KOPT-K1 (cell line): ENCODE measurements around the gene REG3A.

Source experiments
- H3K27ac ChIP-seq: fragments of 200-600 bp; sonication (generic); 2 replicates; pipeline ENCODE4 v1.5.1; 2016; ENCODE audit warnings: antibody characterized with exemption, mild to moderate bottlenecking, low read depth, low read length; ENCODE audit not compliant: poor library complexity, severe bottlenecking
- H3K36me3 ChIP-seq: fragments of 200-600 bp; sonication (generic); 2 replicates; pipeline ENCODE4 v1.5.1; 2017; ENCODE audit warnings: antibody characterized with exemption, mild to moderate bottlenecking, low read length, moderate library complexity; ENCODE audit not compliant: insufficient read depth
- H3K9me3 ChIP-seq: fragments of 200-600 bp; sonication (generic); 2 replicates; pipeline ENCODE4 v1.5.1; 2017; ENCODE audit warnings: antibody characterized with exemption, low read length, mild to moderate bottlenecking; ENCODE audit not compliant: insufficient read depth, poor library complexity, severe bottlenecking

The REG3A gene

DNA sequence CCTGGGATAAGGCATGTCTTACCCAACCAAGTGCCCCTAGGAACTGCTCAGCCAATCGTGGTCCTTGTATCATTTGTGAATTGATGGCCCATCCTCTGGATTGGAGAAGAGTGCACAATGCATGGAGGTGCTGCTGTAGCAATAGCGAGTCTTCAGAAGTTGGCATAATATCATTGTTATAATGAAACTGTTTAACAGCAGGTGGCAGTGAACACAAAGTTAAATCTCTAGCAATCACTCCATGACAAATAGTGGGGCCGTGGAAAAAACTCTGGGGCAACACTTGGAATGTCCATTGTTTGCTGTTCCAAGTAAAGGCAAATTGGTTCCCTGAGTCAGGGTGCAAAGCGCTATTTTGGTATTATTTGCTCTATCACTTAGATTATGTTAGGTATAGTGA is 27.9 kb downstream of the REG3A start:
- Histone ChIP-seq H3K27ac (no peak overlapping the region), H3K36me3 (no peaks in the 10 kb centered on the region), H3K9me3 (no peaks in the 10 kb centered on the region)

DNA sequence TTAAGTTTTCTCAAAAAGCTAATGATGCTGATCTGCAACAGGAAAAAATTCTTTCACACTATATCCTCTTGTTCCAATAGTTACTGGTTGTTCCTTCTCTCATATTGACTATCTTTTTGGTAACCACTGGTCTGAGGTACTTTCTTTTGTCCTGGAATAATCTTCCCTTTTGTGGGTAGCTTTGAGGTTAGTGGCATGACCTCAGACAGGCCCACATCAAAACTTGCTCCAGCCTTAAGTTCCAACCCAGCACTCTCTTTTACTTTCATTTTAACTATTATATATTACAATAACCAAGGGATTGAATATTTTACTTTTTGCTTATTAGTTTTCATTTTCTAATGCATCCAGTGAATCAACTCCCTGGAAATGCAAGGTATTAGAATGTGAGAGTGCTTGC is 29.7 kb downstream of the REG3A start:
- no peak overlapping the region for H3K27ac ChIP-seq
- H3K9me3 ChIP-seq: no peaks in the 10 kb centered on the region
- H3K36me3 ChIP-seq: no peaks in the 10 kb centered on the region

DNA sequence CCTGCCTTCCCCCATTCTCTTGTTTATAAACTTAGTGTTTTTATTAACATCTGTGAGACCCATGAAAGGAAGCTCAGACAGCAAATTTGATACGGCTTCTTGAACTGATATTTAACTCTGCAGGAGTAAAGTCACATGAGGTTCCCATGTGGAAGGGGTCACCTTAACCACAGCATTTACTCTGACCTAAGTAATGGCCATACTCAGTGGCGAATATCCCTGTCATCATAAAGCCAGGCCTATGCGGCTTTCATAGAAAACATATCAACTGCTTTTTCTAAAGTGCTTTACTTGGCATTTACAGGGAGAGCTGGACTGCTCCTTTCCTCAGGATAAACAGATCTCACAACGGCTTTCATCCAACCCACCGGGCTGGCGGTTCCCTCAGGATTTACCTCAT is 30.3 kb downstream of the REG3A start:
- Histone ChIP-seq H3K36me3 (no peaks in the 10 kb centered on the region), H3K9me3 (no peaks in the 10 kb centered on the region), H3K27ac (no peak overlapping the region)

DNA sequence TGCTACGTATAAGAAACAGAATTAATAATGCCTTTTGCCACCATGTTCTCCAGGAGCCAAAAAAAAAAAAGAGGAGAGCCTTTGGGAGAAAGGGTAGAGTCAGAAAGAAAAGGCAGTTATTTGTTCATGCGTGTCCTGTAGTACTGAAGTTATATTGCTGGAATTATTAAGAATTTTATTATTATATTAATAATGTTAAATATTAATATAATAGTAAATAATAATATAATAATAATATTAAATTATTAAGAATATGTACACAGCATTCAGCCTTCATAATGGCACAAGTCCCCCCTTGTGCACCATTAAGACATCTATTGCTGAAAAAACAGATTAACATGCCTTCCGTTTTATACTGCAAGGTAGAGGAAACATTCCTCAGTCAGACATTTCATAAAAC is 31.1 kb downstream of the REG3A start:
- Histone ChIP-seq H3K36me3 (no peaks in the 10 kb centered on the region), H3K27ac (no peak overlapping the region), H3K9me3 (no peaks in the 10 kb centered on the region)

DNA sequence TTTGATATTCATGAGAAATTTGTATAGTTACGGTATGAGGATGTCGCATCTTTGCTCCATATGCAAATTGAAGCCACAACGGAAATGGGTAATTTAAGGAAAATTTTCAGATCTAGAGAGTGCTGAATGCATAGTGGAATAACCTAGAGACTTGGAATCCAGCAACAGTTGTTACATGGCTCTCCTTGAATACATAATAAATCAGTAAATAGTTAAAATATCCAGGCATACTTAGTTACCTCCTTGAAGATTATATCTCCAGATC is 33.9 kb downstream of the REG3A start:
- H3K27ac ChIP-seq: no peak overlapping the region
- no peaks in the 10 kb centered on the region for H3K9me3 ChIP-seq
- H3K36me3 ChIP-seq: no peaks in the 10 kb centered on the region

DNA sequence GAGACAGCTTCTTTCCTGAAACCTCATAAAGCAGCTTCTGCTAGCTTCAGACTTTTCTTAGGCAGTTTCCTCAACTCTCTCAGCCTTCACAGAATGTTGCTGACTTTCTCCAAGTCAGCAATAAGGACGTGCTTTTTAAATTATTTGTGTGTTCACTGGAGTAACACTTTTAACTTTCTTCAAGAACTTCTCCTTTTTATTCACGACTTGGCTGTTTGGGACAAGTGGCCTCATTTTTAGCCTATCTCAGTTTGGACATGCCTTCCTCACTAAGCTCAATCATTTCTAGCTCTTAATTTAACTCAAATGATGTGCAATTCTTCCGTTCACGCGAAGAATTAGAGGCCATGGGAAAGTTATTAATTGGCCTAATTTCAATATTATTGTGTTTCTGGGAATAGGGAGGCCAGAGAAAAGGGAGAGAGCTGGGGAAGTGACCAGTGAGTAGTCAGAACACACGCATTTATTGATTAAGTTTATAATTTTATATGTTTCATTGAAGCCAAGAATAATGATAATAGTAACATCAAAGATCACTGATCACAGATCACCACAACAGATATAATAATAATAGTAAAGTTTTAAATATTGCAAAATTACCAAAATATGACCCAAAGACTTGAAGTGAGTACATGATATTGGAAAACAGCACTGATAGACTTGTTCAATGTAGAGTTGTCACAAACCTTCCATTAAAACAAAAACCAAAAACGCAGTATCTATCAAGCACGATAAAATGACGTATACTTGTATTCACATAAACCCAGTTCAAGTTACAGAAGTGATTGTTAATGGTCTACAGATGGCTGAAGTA is 34.4 kb downstream of the REG3A start:
- no peak overlapping the region for H3K27ac ChIP-seq

DNA sequence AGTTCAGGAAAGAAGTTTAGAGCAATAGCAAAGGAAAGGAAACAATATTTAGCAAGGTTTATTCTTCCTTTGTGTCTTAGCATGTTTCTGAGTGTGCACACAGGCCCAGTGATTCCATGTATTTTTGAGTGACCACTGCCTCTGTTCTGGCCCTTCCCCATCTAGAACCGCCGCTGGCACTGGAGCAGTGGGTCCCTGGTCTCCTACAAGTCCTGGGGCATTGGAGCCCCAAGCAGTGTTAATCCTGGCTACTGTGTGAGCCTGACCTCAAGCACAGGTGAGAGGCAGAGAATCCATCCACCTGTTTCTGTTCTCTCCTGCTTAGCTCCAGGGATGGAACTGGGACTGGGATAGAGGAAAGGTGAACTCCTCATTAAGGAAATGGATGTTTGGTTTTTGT is 36.9 kb downstream of the REG3A start:
- Histone ChIP-seq H3K9me3 (no peaks in the 10 kb centered on the region), H3K36me3 (no peaks in the 10 kb centered on the region), H3K27ac (no peak overlapping the region)

More for the DNA sequence above, 34.4 kb downstream of the REG3A start:
- no peaks in the 10 kb centered on the region for H3K9me3 ChIP-seq
- H3K36me3 ChIP-seq: no peaks in the 10 kb centered on the region

DNA sequence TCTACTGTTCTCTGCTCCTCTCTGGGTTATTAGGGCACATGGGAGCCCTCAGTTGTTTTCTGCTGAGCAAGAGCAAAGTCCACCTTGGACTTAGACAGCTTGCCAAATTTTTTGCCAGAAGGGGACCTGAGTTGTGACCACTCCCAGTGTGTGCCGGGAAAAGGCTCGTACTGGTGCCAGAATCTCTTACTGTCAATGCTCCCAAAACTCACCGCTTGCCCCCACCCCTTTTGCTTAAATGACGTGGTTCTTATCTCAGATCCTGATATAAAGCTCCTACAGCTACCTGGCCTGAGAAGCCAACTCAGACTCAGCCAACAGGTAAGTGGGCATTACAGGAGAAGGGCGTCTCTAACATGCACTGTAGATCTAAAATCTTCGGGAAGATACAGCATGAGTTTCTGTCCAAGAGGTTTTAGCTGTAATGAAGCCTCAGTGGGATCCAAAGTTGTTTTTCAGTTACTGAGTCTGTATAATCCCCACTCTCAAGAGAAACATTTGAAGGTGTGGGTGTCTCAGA is 39.3 kb downstream of the REG3A start, which contains the start of gene REG1A:
Gene REG1A, plus strand, starts transcription at position 295 of the 520 bp plus-strand sequence. CDS start 374 bp downstream, outside the sequence.
- no peak within 1 kb of the TSS for H3K27ac ChIP-seq
- no peaks in the 10 kb centered on the region for H3K36me3 ChIP-seq
- H3K9me3 ChIP-seq: no peaks in the 10 kb centered on the region

DNA sequence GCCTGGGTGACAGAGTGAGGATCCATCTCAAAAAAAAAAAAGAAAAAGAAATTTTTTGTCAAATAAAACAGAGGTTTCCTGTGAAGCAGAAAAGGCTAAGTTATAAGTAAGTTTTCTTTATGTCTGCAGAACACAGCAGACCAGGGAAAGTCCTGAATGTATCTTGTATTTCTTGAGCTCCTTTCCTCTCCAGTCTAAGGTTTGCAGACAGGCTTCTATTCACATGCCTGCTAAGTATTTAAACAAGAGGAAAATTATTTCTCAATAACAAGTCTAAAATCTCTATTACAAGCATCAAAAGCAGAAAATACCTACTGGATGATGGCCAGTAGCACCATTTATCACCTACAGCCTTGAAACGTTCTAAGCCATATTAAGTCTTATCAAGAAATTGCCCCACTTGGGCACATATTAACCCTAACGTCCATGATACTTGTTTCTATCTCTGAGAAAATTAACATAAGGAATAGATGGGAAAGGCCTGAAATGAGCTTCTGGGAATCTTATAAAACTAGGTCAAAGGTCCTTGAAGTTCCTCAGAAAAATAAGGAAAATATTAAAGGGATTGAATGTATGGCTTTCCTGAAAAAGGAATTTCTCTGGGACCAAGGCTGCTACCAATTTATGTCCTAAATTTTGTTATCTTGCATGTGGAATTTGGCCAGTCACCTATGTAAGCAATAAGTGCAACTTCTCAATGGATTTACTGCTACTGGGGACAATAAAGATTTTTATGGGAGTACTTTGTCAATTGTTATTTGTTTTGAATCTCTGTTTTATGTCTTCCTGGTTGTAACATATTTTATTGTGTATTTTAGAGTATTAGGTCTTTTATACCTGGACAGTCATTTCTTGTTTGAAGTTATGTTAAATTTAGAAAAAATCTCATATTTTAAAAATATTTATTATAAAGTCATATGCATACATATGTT is 42.3 kb downstream of the REG3A start:
- H3K9me3 ChIP-seq: no peaks in the 10 kb centered on the region
- no peaks in the 10 kb centered on the region for H3K36me3 ChIP-seq
- H3K27ac ChIP-seq: no peak overlapping the region

DNA sequence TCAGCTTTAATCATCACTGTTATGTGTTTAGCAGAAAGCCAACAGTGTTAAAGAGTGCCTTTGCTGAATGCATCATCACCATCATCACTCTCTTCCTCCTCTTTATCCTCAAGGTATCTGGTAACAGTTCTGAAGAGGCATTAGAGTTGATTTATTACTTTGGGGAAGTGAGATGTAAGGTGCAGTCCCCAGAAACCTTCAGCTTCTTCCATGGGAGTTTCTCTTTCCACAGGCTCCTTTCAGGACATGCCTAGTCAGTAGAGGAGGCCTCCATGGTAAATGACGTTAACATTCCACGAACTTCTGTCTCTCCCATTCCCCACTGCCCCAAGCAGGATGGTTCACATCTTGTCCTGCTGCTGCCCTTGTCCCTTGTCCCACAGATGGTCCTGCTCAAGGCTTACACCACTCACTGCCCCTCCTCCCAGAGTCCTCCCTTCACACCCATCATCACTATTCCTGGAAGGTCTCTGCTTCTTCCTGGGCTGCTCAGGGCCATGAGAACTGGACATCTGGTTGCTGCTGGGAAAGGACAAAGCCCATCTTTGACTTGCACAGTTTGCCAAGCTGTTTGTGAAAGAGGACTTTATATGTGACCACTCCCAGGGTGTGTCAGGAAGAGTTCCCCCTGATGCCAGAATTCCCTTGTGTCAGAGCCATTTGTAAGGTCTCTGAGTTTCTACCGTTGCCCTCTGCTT is 44.6 kb downstream of the REG3A start:
- no peaks in the 10 kb centered on the region for H3K36me3 ChIP-seq
- no peaks in the 10 kb centered on the region for H3K9me3 ChIP-seq
- no peak overlapping the region for H3K27ac ChIP-seq

DNA sequence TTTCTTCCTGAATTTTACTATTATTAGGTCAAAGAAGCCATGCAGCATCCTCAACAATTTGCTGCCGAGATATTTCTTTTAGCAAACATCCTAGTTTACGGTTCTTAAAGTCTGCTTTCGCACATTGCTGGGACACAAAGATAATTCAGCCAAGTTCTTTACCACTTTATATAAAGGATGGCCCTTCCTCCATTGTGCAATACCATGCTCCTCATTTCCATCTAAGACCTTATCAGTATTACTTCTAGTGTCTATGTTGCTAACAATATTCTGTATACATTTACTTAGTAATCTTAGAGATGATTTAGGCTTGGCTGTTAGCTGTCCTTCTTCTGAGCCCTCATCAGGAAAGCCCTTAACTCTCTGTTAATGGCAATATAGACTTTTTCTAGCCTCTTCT is 47.3 kb downstream of the REG3A start:
- no peaks in the 10 kb centered on the region for H3K36me3 ChIP-seq
- H3K9me3 ChIP-seq: no peaks in the 10 kb centered on the region
- no peak overlapping the region for H3K27ac ChIP-seq
